ENCODE data around the gene NTN4.
"Not testable (repeated sequence)": the region's sequence is repeated elsewhere in the genome, so short reads cannot be mapped to it uniquely, and the experiment has no call there.

The NTN4 gene

GRCh38 chr12:95738024-95738611, 52.4 kb downstream of the NTN4 start:
- DNase-seq (ENCODE audit: insufficient read length) = no peak
- no peak for FAIRE-seq
- TF ChIP-seq TAF1 (IDR thresholded peaks at IDR 0.05; ENCODE audit: borderline replicate concordance, low read depth, low read length) = no peak
- no peak for TF ChIP-seq POLR2A (IDR thresholded peaks at IDR 0.05; ENCODE audit: low read depth, low read length)
- TF ChIP-seq POLR2AphosphoS5 (IDR thresholded peaks at IDR 0.05; ENCODE audit: low read depth, low read length) = no peak

- TF ChIP-seq POLR2AphosphoS5 (IDR thresholded peaks at IDR 0.05; ENCODE audit: low read depth, low read length) (no peak), POLR2A (IDR thresholded peaks at IDR 0.05; ENCODE audit: low read depth, low read length) (no peak), TAF1 (IDR thresholded peaks at IDR 0.05; ENCODE audit: borderline replicate concordance, low read depth, low read length) (no peak)
- DNase-seq (ENCODE audit: insufficient read length) = no peak
- no peak for FAIRE-seq
Observed at GRCh38 chr12:95736631-95737030, 53.9 kb downstream of the NTN4 start.

- not testable (repeated sequence) for DNase-seq (ENCODE audit: insufficient read length); FAIRE-seq
Observed at GRCh38 chr12:95735728-95736127, 54.8 kb downstream of the NTN4 start.

- DNase-seq (ENCODE audit: insufficient read length) (no peak), FAIRE-seq (no peak)
- TF ChIP-seq POLR2AphosphoS5 (IDR thresholded peaks at IDR 0.05; ENCODE audit: low read depth, low read length) (no peak), TAF1 (IDR thresholded peaks at IDR 0.05; ENCODE audit: borderline replicate concordance, low read depth, low read length) (no peak), POLR2A (IDR thresholded peaks at IDR 0.05; ENCODE audit: low read depth, low read length) (no peak)
Observed at GRCh38 chr12:95733141-95733825, 57.3 kb downstream of the NTN4 start.

- no peak for FAIRE-seq
- no peak for DNase-seq (ENCODE audit: insufficient read length)
- no peak for TF ChIP-seq TAF1 (IDR thresholded peaks at IDR 0.05; ENCODE audit: borderline replicate concordance, low read depth, low read length)
- TF ChIP-seq POLR2AphosphoS5 (IDR thresholded peaks at IDR 0.05; ENCODE audit: low read depth, low read length) = no peak
- TF ChIP-seq POLR2A (IDR thresholded peaks at IDR 0.05; ENCODE audit: low read depth, low read length) = no peak
Observed at GRCh38 chr12:95731519-95731958, 59.0 kb downstream of the NTN4 start.

- TF ChIP-seq POLR2A (IDR thresholded peaks at IDR 0.05; ENCODE audit: low read depth, low read length) (no peak), TAF1 (IDR thresholded peaks at IDR 0.05; ENCODE audit: borderline replicate concordance, low read depth, low read length) (no peak), POLR2AphosphoS5 (IDR thresholded peaks at IDR 0.05; ENCODE audit: low read depth, low read length) (no peak)
- no peak for DNase-seq (ENCODE audit: insufficient read length)
- FAIRE-seq = no peak
Observed at GRCh38 chr12:95730457-95730856, 60.1 kb downstream of the NTN4 start.

GRCh38 chr12:95726903-95727302, 63.7 kb downstream of the NTN4 start:
- no peak for FAIRE-seq
- no peak for DNase-seq (ENCODE audit: insufficient read length)
- TF ChIP-seq TAF1 (IDR thresholded peaks at IDR 0.05; ENCODE audit: borderline replicate concordance, low read depth, low read length) (no peak), POLR2A (IDR thresholded peaks at IDR 0.05; ENCODE audit: low read depth, low read length) (no peak), POLR2AphosphoS5 (IDR thresholded peaks at IDR 0.05; ENCODE audit: low read depth, low read length) (no peak)

GRCh38 chr12:95724767-95725166, 65.8 kb downstream of the NTN4 start:
- TF ChIP-seq TAF1 (IDR thresholded peaks at IDR 0.05; ENCODE audit: borderline replicate concordance, low read depth, low read length) (no peak), POLR2A (IDR thresholded peaks at IDR 0.05; ENCODE audit: low read depth, low read length) (no peak), POLR2AphosphoS5 (IDR thresholded peaks at IDR 0.05; ENCODE audit: low read depth, low read length) (no peak)
- FAIRE-seq = no peak

GRCh38 chr12:95723693-95724384, 66.7 kb downstream of the NTN4 start:
- DNase-seq (ENCODE audit: insufficient read length) (no peak), FAIRE-seq (no peak)
- TF ChIP-seq POLR2A (IDR thresholded peaks at IDR 0.05; ENCODE audit: low read depth, low read length) = no peak
- no peak for TF ChIP-seq TAF1 (IDR thresholded peaks at IDR 0.05; ENCODE audit: borderline replicate concordance, low read depth, low read length)
- no peak for TF ChIP-seq POLR2AphosphoS5 (IDR thresholded peaks at IDR 0.05; ENCODE audit: low read depth, low read length)

More at GRCh38 chr12:95724767-95725166, 65.8 kb downstream of the NTN4 start:
- no peak for DNase-seq (ENCODE audit: insufficient read length)

GRCh38 chr12:95721320-95721719, 69.2 kb downstream of the NTN4 start:
- no peak for FAIRE-seq
- no peak for DNase-seq (ENCODE audit: insufficient read length)
- TF ChIP-seq POLR2A (IDR thresholded peaks at IDR 0.05; ENCODE audit: low read depth, low read length) = no peak
- TF ChIP-seq POLR2AphosphoS5 (IDR thresholded peaks at IDR 0.05; ENCODE audit: low read depth, low read length) = no peak
- no peak for TF ChIP-seq TAF1 (IDR thresholded peaks at IDR 0.05; ENCODE audit: borderline replicate concordance, low read depth, low read length)

GRCh38 chr12:95720146-95720545, 70.4 kb downstream of the NTN4 start:
- TF ChIP-seq POLR2AphosphoS5 (IDR thresholded peaks at IDR 0.05; ENCODE audit: low read depth, low read length) = no peak
- TF ChIP-seq TAF1 (IDR thresholded peaks at IDR 0.05; ENCODE audit: borderline replicate concordance, low read depth, low read length) = no peak
- TF ChIP-seq POLR2A (IDR thresholded peaks at IDR 0.05; ENCODE audit: low read depth, low read length) = no peak
- FAIRE-seq (no peak), DNase-seq (ENCODE audit: insufficient read length) (no peak)

- no peak for FAIRE-seq
- TF ChIP-seq POLR2A (IDR thresholded peaks at IDR 0.05; ENCODE audit: low read depth, low read length) (no peak), TAF1 (IDR thresholded peaks at IDR 0.05; ENCODE audit: borderline replicate concordance, low read depth, low read length) (no peak), POLR2AphosphoS5 (IDR thresholded peaks at IDR 0.05; ENCODE audit: low read depth, low read length) (no peak)
- DNase-seq (ENCODE audit: insufficient read length) = no peak
Observed at GRCh38 chr12:95718772-95719171, 71.8 kb downstream of the NTN4 start.

Measured in GM12892 (cell line).